ENCODE data around the gene INF2. TPM values are rescaled to one million over a fixed set of nuclear protein-coding genes. Genes with fewer than 3 reads are reported as not detected.

The INF2 gene
- total RNA-seq, 4 donors from 2014 or later: 44.6 to 102 (median 64.7) TPM

GRCh38 chr14:104732355-104732804 is 43.0 kb downstream of the INF2 start:
- Histone ChIP-seq H3K4me1 (peaks cover 0 to 61% (median 22%) of the 10 kb centered on the region in 3 donors), H3K27ac (peak overlapping the region in 3 of 4 donors; percentile 31 to 85 (median 44)), H3K36me3 (no peaks in the 10 kb centered on the region), H3K27me3 (no peaks in the 10 kb centered on the region), H3K9me3 (no peaks in the 10 kb centered on the region), H3K4me3 (no peak overlapping the region)
- peak; percentile 45 for ATAC-seq
- TF ChIP-seq CTCF (IDR thresholded peaks at IDR 0.05): no peak
- no peak for TF ChIP-seq EP300 (IDR thresholded peaks at IDR 0.05)
- peak; percentile 71 for TF ChIP-seq POLR2AphosphoS5 (IDR thresholded peaks at IDR 0.05)
- peak in 1 of 2 donors; percentile 14 for TF ChIP-seq POLR2A (IDR thresholded peaks at IDR 0.05)
- WGBS, 2 donors (ENCODE audit: low coverage in 1 of 2): 87% methylated on average over 3 of the region's 14 CpGs; no CpG with 5 or more reads in 1 of the 2 donors

- H3K4me3 ChIP-seq: no peak overlapping the region
- WGBS, 2 donors (ENCODE audit: low coverage in 1 of 2): 100% methylated on average over 3 of the region's 23 CpGs; no CpG with 5 or more reads in 1 of the 2 donors
- ATAC-seq: no peak
- H3K36me3 ChIP-seq: no peaks in the 10 kb centered on the region
- TF ChIP-seq EP300 (IDR thresholded peaks at IDR 0.05) (no peak), POLR2A (IDR thresholded peaks at IDR 0.05) (no peak), CTCF (IDR thresholded peaks at IDR 0.05) (no peak), POLR2AphosphoS5 (IDR thresholded peaks at IDR 0.05) (no peak)
- H3K9me3 ChIP-seq: no peaks in the 10 kb centered on the region
- H3K27ac ChIP-seq: peak overlapping the region in 3 of 4 donors; percentile 31 to 85 (median 44)
- no peaks in the 10 kb centered on the region for H3K27me3 ChIP-seq
- H3K4me1 ChIP-seq: peaks cover 0 to 61% (median 22%) of the 10 kb centered on the region in 3 donors
Observed at GRCh38 chr14:104732931-104733681, 43.7 kb downstream of the INF2 start.

- Histone ChIP-seq H3K27ac (peak overlapping the region in 2 of 4 donors; percentile 85 to 88), H3K4me3 (no peak overlapping the region), H3K4me1 (peaks cover 0 to 61% (median 22%) of the 10 kb centered on the region in 3 donors), H3K27me3 (no peaks in the 10 kb centered on the region), H3K9me3 (no peaks in the 10 kb centered on the region), H3K36me3 (peaks cover 0 to 7% of the 10 kb centered on the region in 2 donors)
- no peak for TF ChIP-seq EP300 (IDR thresholded peaks at IDR 0.05)
- no peak for TF ChIP-seq POLR2A (IDR thresholded peaks at IDR 0.05)
- TF ChIP-seq CTCF (IDR thresholded peaks at IDR 0.05): no peak
- TF ChIP-seq POLR2AphosphoS5 (IDR thresholded peaks at IDR 0.05): no peak
- WGBS, 2 donors (ENCODE audit: low coverage in 1 of 2): no CpG with 5 or more reads among the region's 6 CpGs
- ATAC-seq: no peak
Observed at GRCh38 chr14:104734051-104734587, 44.7 kb downstream of the INF2 start.

GRCh38 chr14:104734601-104734990 is 45.2 kb downstream of the INF2 start:
- Histone ChIP-seq H3K4me1 (peaks cover 0 to 61% (median 22%) of the 10 kb centered on the region in 3 donors), H3K9me3 (no peaks in the 10 kb centered on the region), H3K4me3 (no peak overlapping the region), H3K27me3 (no peaks in the 10 kb centered on the region), H3K36me3 (peaks cover 0 to 11% of the 10 kb centered on the region in 2 donors), H3K27ac (peak overlapping the region in 3 of 4 donors; percentile 85 to 88 (median 86))
- no CpG with 5 or more reads among the region's 9 CpGs for WGBS, 2 donors (ENCODE audit: low coverage in 1 of 2)
- TF ChIP-seq POLR2A (IDR thresholded peaks at IDR 0.05) (no peak), CTCF (IDR thresholded peaks at IDR 0.05) (no peak), EP300 (IDR thresholded peaks at IDR 0.05) (no peak), POLR2AphosphoS5 (IDR thresholded peaks at IDR 0.05) (no peak)
- ATAC-seq: no peak

Data from gastroesophageal sphincter (tissue), 4 donors.